Hepatic stellate cell (primary cell): ENCODE measurements around the gene ITPR1.

ENCODE experiments used
- DNase-seq: peaks from one replicate; pipeline ENCODE4 v3.0.0; 2011; ENCODE audit warnings: low spot score

The ITPR1 gene

GRCh38 chr3:4720316-4721075, 227.3 kb downstream of the ITPR1 start:
- no peak for DNase-seq

- DNase-seq = peak; percentile 69
Observed at GRCh38 chr3:4721511-4721911, 228.4 kb downstream of the ITPR1 start.

GRCh38 chr3:4722103-4722502, 229.0 kb downstream of the ITPR1 start:
- DNase-seq = no peak

DNA sequence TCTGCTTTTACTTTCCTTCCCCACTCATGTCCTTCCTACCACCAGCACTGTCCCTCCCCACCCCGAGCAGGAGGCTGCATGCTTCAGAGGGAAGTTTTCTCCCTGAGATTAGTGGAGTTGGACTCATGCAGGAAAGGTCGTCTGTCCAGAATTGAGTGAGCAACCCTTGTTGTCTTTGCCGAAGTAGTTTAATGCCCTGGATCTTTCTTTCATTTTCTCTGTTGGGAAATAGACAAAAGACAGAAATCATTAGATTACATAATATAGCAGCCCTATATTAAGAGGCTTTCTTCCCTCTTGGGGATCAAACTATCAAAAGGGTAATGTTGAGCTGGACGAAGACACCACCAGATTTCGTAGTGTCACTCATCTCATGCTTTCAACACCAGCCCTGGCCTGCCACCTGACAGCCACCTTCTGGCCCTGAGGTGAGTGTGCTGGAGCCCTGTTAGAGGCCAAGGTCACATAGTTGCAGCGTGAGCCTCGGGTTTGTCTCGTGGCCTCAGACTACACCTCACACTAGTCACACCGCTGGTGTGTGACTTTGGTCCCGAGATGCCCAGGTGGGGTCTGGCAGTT, 231.0 kb downstream of the ITPR1 start:
- DNase-seq = no peak

- no peak for DNase-seq
Observed at GRCh38 chr3:4726549-4726948, 233.4 kb downstream of the ITPR1 start.

DNA sequence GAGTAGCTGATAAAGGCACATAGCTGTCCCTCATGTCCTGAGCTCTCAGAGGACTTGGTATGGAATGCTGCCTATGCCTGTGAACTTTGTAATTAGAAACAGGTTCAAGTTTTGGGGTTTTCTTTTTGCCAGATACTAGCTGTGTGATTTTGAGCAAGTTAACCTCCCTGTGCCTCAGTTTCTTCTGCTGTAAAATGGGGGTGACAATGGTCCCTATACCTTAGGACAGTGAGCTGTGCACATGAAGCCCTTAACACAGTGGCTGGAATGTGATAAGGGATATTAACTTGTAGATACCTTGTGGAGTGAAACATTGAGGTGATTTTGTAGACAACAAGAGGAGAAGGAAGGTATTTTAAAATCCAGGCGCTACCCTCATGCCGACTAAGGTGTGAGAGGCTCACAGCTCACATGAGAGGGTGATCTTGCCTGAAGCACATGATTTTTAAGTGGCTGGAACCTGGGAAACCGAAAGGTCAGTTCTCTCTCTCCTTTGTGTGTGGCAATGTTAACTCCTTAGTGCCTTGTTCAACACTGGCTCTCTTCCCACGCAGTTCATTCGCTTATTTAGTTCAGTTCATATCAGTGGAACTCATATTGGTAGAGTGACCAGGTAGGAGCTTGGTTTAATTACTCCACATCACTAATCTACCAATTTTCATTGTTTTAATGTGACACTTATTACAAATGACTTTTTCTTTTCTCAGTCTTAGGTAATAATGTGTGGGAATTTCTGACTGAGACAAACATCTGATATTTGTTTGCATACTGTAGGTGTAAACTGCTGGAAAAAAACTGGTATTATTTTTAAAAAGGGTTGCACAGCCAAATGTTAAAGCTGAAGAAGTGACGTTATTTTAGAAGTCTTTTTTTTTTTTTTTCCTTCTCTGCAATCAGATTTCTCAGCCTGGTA, 236.2 kb downstream of the ITPR1 start:
- DNase-seq = no peak

GRCh38 chr3:4730719-4731118, 237.6 kb downstream of the ITPR1 start:
- DNase-seq = no peak

DNA sequence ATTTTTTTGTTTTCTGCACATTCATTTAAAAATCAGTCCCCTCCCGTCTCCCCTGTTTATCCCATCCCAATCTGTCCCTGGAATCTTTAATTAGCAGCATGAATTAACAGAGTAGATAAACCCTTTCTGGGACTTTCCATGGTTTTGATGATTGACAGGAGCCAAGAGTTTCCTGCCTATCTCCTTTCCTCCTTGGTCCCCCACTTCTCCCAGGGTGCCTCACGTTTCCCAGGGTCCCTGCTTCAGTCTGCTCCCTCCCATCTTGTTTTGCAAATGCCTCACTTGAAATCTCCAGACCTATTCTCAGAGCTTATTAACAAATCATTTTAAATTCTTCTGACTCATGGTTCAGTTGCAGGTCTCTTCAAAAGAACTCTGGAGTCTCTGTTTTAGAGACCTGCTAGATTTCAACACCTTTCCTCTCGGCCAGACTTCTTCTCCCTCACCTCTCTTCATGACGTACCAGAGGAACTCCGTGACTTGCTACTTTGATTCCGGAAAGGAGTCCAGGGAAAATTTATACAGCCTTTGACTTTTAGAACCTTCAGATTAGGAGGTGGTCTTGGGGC, 238.5 kb downstream of the ITPR1 start:
- no peak for DNase-seq

DNA sequence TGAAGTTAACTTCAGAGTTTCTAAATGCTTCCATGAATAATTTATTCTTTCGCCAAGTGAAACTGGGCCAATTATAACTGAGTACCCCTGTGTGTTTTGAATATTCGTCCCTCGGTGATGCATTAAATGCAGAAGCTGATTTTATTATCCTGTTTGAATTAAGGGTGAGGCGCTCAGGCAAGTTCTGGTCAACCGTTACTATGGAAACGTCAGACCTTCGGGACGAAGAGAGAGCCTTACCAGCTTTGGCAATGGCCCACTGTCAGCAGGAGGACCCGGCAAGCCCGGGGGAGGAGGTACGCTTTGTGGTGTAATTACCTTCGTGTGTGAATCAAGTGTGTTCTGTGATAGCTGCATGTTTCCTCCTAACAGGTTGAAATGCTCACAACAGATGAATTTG, 239.8 kb downstream of the ITPR1 start:
- DNase-seq = no peak

DNA sequence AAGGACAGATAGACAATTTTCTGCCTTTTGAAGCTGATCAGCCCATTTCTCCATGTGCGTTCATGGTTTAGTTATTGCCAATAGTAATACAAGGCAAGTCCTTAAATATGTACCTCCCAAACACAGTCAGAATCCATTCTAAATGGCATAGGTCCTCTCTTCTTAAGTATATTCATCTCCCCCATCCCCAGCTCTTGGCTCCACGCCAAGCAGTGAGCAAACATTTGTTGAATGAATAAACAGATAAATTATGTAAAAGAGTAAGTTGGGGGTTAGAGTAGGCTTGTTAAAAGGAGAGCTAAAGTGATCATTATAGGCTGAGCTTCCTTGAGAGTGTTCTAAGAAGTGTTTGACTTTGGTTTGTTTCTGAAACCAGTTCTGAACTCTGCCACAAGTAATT, 241.3 kb downstream of the ITPR1 start:
- no peak for DNase-seq

GRCh38 chr3:4735243-4735642, 242.1 kb downstream of the ITPR1 start:
- no peak for DNase-seq

GRCh38 chr3:4736284-4736861, 243.2 kb downstream of the ITPR1 start:
- no peak for DNase-seq

GRCh38 chr3:4738737-4739274, 245.7 kb downstream of the ITPR1 start:
- no peak for DNase-seq

- no peak for DNase-seq
Observed at GRCh38 chr3:4739289-4740236, 246.4 kb downstream of the ITPR1 start.

DNA sequence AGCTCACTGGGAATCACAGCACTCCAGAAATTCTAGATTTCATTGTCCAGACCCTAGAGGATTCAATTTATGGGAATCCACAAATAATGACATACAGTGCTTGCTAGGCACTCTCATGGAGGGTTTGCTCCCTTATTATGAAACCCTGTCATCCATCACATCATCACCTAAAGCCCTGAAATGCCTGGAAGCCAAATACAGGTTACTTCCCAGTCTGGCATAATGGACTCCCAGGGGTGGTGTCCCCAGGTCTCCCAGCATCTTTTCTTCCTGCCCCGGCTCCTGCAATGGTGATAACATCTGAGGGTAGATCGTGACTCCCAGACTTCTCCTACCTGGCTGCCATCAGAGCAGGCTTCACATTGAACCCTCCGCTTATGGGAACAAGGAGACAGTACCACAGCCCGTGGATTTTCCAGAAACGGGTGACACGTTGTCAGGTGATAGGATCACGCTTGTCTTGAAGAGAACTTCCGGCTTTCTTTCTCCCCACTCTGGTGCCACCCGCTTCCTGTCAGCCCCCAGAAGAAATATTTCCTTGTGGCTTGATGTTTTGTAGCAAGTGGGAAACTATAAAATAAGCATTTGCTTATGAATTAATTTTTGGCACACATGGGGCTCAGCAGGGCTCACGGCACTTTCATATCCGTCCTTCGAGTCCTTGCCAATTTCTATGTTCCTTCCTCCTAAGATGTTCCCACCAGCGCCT, 247.4 kb downstream of the ITPR1 start:
- DNase-seq = no peak

- no peak for DNase-seq
Observed at GRCh38 chr3:4741106-4741403, 247.9 kb downstream of the ITPR1 start.

DNA sequence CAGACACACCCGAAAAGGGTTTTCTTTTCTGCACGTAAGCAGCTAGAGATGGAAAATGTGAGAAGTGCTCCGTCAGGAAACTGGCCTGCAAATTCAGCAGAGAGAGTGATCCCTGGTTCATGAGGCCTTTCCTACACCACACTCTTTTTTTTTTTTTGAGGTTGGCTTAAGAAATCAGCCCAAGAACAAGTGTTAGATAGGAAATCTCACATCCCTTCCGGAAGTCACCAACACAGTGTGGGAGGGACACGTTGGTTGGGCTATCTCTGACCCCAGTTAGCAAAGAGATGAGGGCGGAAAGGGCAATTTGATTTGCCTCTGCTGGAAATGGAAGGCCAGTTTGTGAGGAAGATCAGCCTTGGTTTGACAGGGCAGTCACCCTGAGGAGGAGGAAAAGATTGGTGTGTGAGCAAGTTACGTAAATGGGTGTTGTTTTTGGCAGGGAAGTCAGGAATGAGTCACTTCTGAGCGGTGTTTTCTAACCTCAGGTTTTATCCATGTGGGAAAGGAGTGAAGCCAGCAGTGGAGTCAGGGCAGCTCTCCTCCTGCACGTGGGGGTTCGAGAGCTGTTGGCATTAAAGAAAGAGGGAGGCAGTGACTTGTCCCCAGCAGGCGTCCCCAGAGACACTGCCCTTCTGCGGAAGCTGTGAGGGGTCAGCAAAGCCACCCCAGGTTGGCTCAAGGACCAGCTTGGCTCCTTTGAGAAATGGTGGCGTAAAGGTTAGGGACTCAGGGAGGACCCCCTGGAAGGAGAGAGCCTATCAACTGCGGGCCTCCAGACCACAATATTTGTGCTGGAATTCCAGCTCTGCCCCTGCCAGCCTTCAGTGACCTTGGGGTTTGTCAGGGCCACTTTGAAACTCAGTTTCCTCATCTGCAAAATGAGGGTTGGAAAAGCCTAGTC, 248.5 kb downstream of the ITPR1 start:
- DNase-seq = peak; percentile 85

DNA sequence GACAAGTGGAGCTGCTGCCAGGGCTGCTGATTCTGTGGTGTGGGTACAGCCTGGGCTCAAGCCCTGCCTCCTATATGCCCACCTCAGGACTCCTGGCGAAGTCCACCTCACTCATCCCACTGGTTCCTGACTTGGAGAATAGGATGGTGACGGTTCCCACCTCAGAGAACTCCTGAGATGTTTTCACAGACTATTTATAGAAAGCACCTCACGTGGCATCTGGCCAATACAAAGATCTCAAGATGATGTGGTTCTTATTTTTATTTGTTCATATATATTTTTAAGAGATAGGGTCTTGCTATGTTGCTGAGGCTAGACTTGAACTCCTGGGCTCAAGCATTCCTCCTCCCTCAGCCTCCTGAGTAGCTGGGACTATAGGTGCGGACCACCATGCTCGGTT, 249.2 kb downstream of the ITPR1 start:
- no peak for DNase-seq

DNA sequence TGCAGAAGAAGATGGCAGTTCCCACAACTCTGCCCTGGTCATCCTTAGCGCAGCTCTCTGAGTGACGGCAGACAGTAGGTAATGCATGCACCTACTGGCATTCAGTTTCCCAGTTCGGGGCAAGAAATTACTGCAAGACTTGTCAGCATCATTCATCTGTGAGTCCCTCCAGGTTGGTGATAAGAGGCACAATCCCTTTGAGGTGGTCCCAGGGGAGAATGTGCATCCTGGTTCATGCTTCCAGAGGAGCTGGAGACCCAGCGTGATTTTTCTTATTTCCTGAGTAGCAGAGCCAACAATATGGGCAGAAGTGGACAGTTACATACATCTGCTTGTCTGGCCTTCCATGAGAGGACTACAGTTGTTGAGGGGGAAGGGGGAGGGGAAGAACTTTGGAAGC, 250.2 kb downstream of the ITPR1 start:
- no peak for DNase-seq
